Hepatocyte (in vitro differentiated cells): ENCODE measurements around the gene PAX5. TPM values are rescaled to one million over a fixed set of nuclear protein-coding genes. Genes with fewer than 3 reads are reported as not detected.

Source experiments
- DNase-seq: peaks from one replicate; pipeline ENCODE4 v3.0.0-alpha.2; 2016; ENCODE audit warnings: low spot score
- H2AFZ ChIP-seq: fragments of 200-600 bp; sonication (generic); 2 replicates; pipeline ENCODE4 v1.6.0; 2016; ENCODE audit warnings: antibody characterized with exemption, mild to moderate bottlenecking
- H3K27ac ChIP-seq: fragments of 200-600 bp; sonication (generic); 2 replicates; pipeline ENCODE4 v1.5.1; 2016; ENCODE audit warnings: mild to moderate bottlenecking
- H3K27me3 ChIP-seq: fragments of 200-600 bp; sonication (generic); 2 replicates; pipeline ENCODE4 v1.6.1; 2016
- H3K36me3 ChIP-seq: fragments of 200-600 bp; sonication (generic); replicated peaks from 2 replicates; pipeline ENCODE4 v1.5.1; 2016; ENCODE audit warnings: low read depth; ENCODE audit not compliant: insufficient read depth
- H3K4me1 ChIP-seq: fragments of 200-600 bp; sonication (generic); 2 replicates; pipeline ENCODE4 v1.5.1; 2016; ENCODE audit warnings: mild to moderate bottlenecking, moderate library complexity; ENCODE audit not compliant: insufficient read depth
- H3K4me2 ChIP-seq: fragments of 200-600 bp; sonication (generic); 2 replicates; pipeline ENCODE4 v1.6.0; 2016
- H3K4me3 ChIP-seq: fragments of 200-600 bp; sonication (generic); 2 replicates; pipeline ENCODE4 v1.5.1; 2016; ENCODE audit warnings: mild to moderate bottlenecking
- H3K79me2 ChIP-seq: fragments of 200-600 bp; sonication (generic); 2 replicates; pipeline ENCODE4 v1.6.0; 2017; ENCODE audit warnings: mild to moderate bottlenecking
- H3K9me2 ChIP-seq: fragments of 200-600 bp; sonication (generic); replicated peaks from 2 replicates; pipeline ENCODE4 v1.6.0; 2017; ENCODE audit warnings: mild to moderate bottlenecking; ENCODE audit not compliant: insufficient read depth
- H3K9me3 ChIP-seq: fragments of 200-600 bp; sonication (generic); 2 replicates; pipeline ENCODE4 v1.5.1; 2016; ENCODE audit warnings: low read depth, mild to moderate bottlenecking
- H4K20me1 ChIP-seq: fragments of 200-600 bp; sonication (generic); 2 replicates; pipeline ENCODE4 v1.6.0; 2016; ENCODE audit warnings: mild to moderate bottlenecking; ENCODE audit not compliant: insufficient read depth, poor library complexity, severe bottlenecking
- CTCF ChIP-seq: fragments of 200-600 bp; sonication (generic); IDR thresholded peaks from 2 replicates; pipeline ENCODE4 v1.5.1; 2016; ENCODE audit warnings: antibody characterized with exemption, mild to moderate bottlenecking; ENCODE audit not compliant: poor library complexity
- EZH2 ChIP-seq: fragments of 200-600 bp; sonication (generic); IDR thresholded peaks from 2 replicates; pipeline ENCODE4 v1.6.1; 2016; ENCODE audit warnings: antibody characterized with exemption, mild to moderate bottlenecking, borderline replicate concordance
- EZH2phosphoT487 ChIP-seq: fragments of 200-600 bp; sonication (generic); IDR thresholded peaks from one replicate; pipeline ENCODE4 v1.6.1; 2018; ENCODE audit warnings: antibody characterized with exemption, mild to moderate bottlenecking, low read depth, moderate library complexity; ENCODE audit not compliant: unreplicated experiment, severe bottlenecking
- WGBS: methylation state at CpG from one replicate; pipeline ENCODE4 v1.1.6; 2016; ENCODE audit warnings: low lambda C conversion rate; ENCODE audit errors: missing lambda C conversion rate; 5-methylcytosine and 5-hydroxymethylcytosine counted together
- polyA plus RNA-seq: library from polyadenylated mRNA; unstranded; fragments of >200 nt; fragmentation: Nextera tagmentation; extraction: Ambion mirVana; gene quantifications from 2 replicates; pipeline ENCODE4 v1.2.1, GENCODE V29; 2016
- total RNA-seq: library from RNA; depleted of rRNA; stranded (reverse); fragments of >200 nt; gene quantifications from 2 replicates; pipeline ENCODE4 v1.2.3, GENCODE V29; 2014

Gene PAX5
- total and polyA plus RNA-seq, 2 experiments from 2014 or later, result not detected

GRCh38 chr9:36966371-36967097 lies 67.5 kb downstream of the PAX5 start:
- Histone ChIP-seq H3K4me2 (no peak overlapping the region), H3K79me2 (no peaks in the 10 kb centered on the region), H3K9me2 (no peaks in the 10 kb centered on the region), H2AFZ (no peak overlapping the region), H4K20me1 (no peaks in the 10 kb centered on the region), H3K36me3 (no peaks in the 10 kb centered on the region), H3K4me1 (no peaks in the 10 kb centered on the region), H3K4me3 (no peak overlapping the region), H3K27me3 (no peaks in the 10 kb centered on the region), H3K27ac (no peak overlapping the region), H3K9me3 (no peaks in the 10 kb centered on the region)
- WGBS, result 89% methylated on average over 21 of the region's 21 CpGs
- TF ChIP-seq CTCF (no peak), EZH2 (no peak), EZH2phosphoT487 (no peak)
- DNase-seq, result no peak

- DNase-seq, result no peak
- H3K36me3 ChIP-seq, result no peaks in the 10 kb centered on the region
- H4K20me1 ChIP-seq, result no peaks in the 10 kb centered on the region
- no peaks in the 10 kb centered on the region for H3K9me3 ChIP-seq
- no peaks in the 10 kb centered on the region for H3K9me2 ChIP-seq
- WGBS, result 97% methylated on average over 7 of the region's 7 CpGs
- no peak overlapping the region for H2AFZ ChIP-seq
- TF ChIP-seq EZH2 (no peak), EZH2phosphoT487 (no peak), CTCF (no peak)
- no peaks in the 10 kb centered on the region for H3K79me2 ChIP-seq
- no peaks in the 10 kb centered on the region for H3K27me3 ChIP-seq
- H3K27ac ChIP-seq, result no peak overlapping the region
- no peak overlapping the region for H3K4me2 ChIP-seq
- H3K4me1 ChIP-seq, result no peaks in the 10 kb centered on the region
- H3K4me3 ChIP-seq, result no peak overlapping the region
Measured at GRCh38 chr9:36964791-36965190, 69.3 kb downstream of the PAX5 start.

GRCh38 chr9:36963346-36963745 lies 70.7 kb downstream of the PAX5 start:
- Histone ChIP-seq H3K27ac (no peak overlapping the region), H3K4me3 (no peak overlapping the region), H3K27me3 (no peaks in the 10 kb centered on the region), H3K36me3 (no peaks in the 10 kb centered on the region), H3K79me2 (no peaks in the 10 kb centered on the region), H3K9me2 (no peaks in the 10 kb centered on the region), H3K9me3 (no peaks in the 10 kb centered on the region), H3K4me1 (no peaks in the 10 kb centered on the region), H2AFZ (no peak overlapping the region), H3K4me2 (no peak overlapping the region), H4K20me1 (no peaks in the 10 kb centered on the region)
- DNase-seq, result no peak
- TF ChIP-seq EZH2, result no peak
- no peak for TF ChIP-seq CTCF
- TF ChIP-seq EZH2phosphoT487, result no peak
- WGBS, result 82% methylated on average over 7 of the region's 7 CpGs
